Gastrocnemius medialis (tissue), 4 donors: Measurements from ENCODE around the gene MPPE1.

Source experiments
- POLR2A ChIP-seq, 2 donors: fragments of 450-650 bp; IDR thresholded peaks; one replicate each; pipeline ENCODE4 v1.6.1; 2017; ENCODE audit warnings: antibody characterized with exemption in 2 of 2, mild to moderate bottlenecking in 2 of 2, moderate library complexity in 2 of 2
- TF ChIP-seq, protein P1 (sequence below), 5 experiments: fragments of 450-650 bp in 3 of 5; fragments of 200-600 bp in 2 of 5; sonication (generic) in 2 of 5; IDR thresholded peaks in 4 of 5; conservative IDR thresholded peaks in 1 of 5; 1 replicate in 4 of 5; 2 replicates in 1 of 5; pipeline ENCODE4 v1.5.1; 2016 to 2019; ENCODE audit warnings: antibody characterized with exemption in 5 of 5, mild to moderate bottlenecking in 3 of 5, moderate library complexity in 3 of 5

DNA sequence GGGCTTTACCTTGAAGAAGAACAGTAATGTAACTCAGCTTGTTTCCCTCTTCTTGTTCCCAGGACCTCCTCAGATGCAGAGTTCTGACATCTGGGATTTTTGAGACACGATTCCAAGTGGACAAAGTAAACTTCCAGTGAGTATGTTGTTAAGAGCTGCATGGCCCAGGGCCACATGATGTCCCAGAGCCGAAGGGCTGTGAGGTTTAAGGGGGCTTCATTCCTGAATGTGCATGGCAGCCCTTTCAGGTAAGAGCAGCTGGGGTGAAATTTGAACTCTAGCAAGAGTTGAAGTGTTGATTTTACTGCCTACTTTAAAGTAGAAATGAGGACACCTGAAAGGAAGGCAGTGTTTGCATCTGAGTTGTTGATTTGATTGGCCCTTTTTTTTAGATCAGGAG lies 43.6 kb downstream of the MPPE1 start:
- TF ChIP-seq, protein P1, sequence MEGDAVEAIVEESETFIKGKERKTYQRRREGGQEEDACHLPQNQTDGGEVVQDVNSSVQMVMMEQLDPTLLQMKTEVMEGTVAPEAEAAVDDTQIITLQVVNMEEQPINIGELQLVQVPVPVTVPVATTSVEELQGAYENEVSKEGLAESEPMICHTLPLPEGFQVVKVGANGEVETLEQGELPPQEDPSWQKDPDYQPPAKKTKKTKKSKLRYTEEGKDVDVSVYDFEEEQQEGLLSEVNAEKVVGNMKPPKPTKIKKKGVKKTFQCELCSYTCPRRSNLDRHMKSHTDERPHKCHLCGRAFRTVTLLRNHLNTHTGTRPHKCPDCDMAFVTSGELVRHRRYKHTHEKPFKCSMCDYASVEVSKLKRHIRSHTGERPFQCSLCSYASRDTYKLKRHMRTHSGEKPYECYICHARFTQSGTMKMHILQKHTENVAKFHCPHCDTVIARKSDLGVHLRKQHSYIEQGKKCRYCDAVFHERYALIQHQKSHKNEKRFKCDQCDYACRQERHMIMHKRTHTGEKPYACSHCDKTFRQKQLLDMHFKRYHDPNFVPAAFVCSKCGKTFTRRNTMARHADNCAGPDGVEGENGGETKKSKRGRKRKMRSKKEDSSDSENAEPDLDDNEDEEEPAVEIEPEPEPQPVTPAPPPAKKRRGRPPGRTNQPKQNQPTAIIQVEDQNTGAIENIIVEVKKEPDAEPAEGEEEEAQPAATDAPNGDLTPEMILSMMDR (IDR thresholded peaks at IDR 0.05 in 4 of 5, conservative IDR thresholded peaks at IDR 0.05 in 1 of 5): no peak
- TF ChIP-seq POLR2A (IDR thresholded peaks at IDR 0.05): no peak
